ENCODE results near the gene OGDH.

DNA sequence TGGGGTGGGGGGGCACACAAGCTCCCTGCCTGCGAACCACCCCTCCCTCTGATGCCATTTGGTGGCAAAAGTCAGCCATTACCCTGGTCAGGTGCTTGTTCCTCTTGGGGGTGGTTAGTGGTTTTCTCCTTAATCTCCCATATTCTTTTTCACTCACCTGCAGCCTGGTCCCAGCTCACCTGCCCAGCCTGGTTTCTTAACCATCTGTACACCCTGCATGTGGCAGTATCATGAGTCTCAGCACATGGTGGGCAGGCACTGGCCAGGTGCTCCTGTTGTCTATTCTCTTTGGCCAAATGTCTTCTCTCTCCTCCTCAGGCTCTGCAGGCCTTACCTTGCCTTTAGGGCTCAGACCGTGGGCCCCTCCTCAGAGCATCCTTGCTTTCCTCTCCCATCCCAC, 30.5 kb downstream of the OGDH start:
- TF ChIP-seq, protein P1, sequence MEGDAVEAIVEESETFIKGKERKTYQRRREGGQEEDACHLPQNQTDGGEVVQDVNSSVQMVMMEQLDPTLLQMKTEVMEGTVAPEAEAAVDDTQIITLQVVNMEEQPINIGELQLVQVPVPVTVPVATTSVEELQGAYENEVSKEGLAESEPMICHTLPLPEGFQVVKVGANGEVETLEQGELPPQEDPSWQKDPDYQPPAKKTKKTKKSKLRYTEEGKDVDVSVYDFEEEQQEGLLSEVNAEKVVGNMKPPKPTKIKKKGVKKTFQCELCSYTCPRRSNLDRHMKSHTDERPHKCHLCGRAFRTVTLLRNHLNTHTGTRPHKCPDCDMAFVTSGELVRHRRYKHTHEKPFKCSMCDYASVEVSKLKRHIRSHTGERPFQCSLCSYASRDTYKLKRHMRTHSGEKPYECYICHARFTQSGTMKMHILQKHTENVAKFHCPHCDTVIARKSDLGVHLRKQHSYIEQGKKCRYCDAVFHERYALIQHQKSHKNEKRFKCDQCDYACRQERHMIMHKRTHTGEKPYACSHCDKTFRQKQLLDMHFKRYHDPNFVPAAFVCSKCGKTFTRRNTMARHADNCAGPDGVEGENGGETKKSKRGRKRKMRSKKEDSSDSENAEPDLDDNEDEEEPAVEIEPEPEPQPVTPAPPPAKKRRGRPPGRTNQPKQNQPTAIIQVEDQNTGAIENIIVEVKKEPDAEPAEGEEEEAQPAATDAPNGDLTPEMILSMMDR (conservative IDR thresholded peaks at IDR 0.05; ENCODE audit: low read depth, low read length) = no peak
- no peak for TF ChIP-seq RFX5 (IDR thresholded peaks at IDR 0.05; ENCODE audit: low read depth, low read length)
- no peak for TF ChIP-seq RAD21 (IDR thresholded peaks at IDR 0.05; ENCODE audit: low read length)

Data from IMR-90 (cell line).